Measurements from ENCODE around the gene CISD3. TPM values are rescaled to one million over a fixed set of nuclear protein-coding genes. Genes with fewer than 3 reads are reported as not detected.
A peak's percentile ranks its signal among the peaks of the same experiment; 100 is the strongest.

The CISD3 gene, protein sequence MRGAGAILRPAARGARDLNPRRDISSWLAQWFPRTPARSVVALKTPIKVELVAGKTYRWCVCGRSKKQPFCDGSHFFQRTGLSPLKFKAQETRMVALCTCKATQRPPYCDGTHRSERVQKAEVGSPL
- total RNA-seq, result 10 to 100 TPM; 43.2 to 44.2 TPM

DNA sequence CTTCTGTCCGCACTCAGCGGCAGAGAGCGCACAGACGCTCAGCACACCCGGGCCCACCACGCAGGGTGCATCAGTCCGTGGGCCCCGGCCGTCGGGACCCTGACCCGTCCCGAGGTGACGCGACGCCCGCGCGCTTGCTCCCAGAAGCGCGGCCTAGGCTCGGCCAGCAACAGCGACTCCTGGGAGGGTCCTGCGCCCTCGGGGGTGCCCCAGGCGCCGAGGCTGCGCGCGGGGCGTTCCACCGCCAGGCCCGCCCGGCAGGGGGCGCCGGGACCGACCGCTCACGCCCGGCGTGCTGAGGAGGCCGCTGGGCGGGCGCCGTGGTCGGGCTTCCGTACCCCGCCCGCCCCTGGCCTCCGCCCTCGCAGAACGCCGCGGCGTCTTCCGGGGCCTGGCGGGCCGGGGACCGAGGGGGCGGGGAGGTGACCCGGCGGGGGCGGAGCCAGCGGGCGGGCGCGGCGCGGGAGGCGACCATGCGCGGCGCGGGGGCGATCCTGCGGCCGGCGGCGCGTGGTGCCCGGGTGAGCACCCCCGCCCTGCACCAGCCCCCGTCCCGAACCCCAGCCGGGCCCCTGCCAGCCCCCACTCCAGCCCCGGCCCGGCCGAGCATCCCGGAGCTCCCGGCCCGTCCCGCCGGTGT lies at the start of gene CISD3:
Gene CISD3 (plus strand): TSS at position 456 of the 640 bp plus-strand sequence. CDS start 18 bp downstream, at position 474.
- peaks cover 80% of the 10 kb centered on the region for H3K4me1 Mint-ChIP-seq (ENCODE audit: low read depth)
- intact Hi-C loops (cut with micrococcal nuclease), result loop anchor here (2.0 to 5.0 kb wide), 2 partner anchors 33 to 53 kb away; no protein-coding TSS in a partner anchor
- peak; percentile 59 for TF ChIP-seq CTCF (IDR thresholded peaks at IDR 0.05)

GRCh38 chr17:38681096-38681495 lies 49.0 kb upstream of the CISD3 start:
- Mint-ChIP-seq H3K27me3 (peaks cover 1% of the 10 kb centered on the region), H3K36me3 (ENCODE audit: low read depth) (no peaks in the 10 kb centered on the region), H3K27ac (no peak overlapping the region), H3K9me3 (no peaks in the 10 kb centered on the region), H3K4me3 (no peak overlapping the region), H3K4me1 (ENCODE audit: low read depth) (peaks cover 13% of the 10 kb centered on the region)
- ChIA-PET CTCF (interaction anchor here (1.1 to 12.2 kb wide), 4 partner anchors 13 to 53 kb away, joined by 4 to 160 read pairs (median 8); partner anchors contain the start of gene CISD3), POLR2A (interaction anchor here (0.7 to 9.3 kb wide), 5 partner anchors 10 to 71 kb away, joined by 3 to 112 read pairs (median 3); partner anchors contain the start of gene MLLT6)
- TF ChIP-seq CTCF (IDR thresholded peaks at IDR 0.05), result no peak
- ATAC-seq (no peak), DNase-seq (no peak)
- intact Hi-C loops (cut with micrococcal nuclease), result no loop called here

More for the DNA sequence above, at the start of gene CISD3:
- ChIA-PET CTCF (interaction anchor here (1.0 to 9.4 kb wide), 7 partner anchors 14 to 172 kb away, joined by 4 to 160 read pairs (median 6); partner anchors contain the start of gene EPOP), POLR2A (interaction anchor here (1.1 to 15.9 kb wide), 11 partner anchors 11 to 58 kb away, joined by 4 to 390 read pairs (median 8); partner anchors contain the start of genes EPOP and MLLT6)
- ATAC-seq (peak; percentile 70), DNase-seq (peak; percentile 86)
- Mint-ChIP-seq H3K27me3 (no peaks in the 10 kb centered on the region), H3K36me3 (ENCODE audit: low read depth) (peaks cover 34% of the 10 kb centered on the region), H3K27ac (peak within 1 kb of the TSS; percentile 99), H3K4me3 (peak within 1 kb of the TSS; percentile 89), H3K9me3 (no peaks in the 10 kb centered on the region)

DNA sequence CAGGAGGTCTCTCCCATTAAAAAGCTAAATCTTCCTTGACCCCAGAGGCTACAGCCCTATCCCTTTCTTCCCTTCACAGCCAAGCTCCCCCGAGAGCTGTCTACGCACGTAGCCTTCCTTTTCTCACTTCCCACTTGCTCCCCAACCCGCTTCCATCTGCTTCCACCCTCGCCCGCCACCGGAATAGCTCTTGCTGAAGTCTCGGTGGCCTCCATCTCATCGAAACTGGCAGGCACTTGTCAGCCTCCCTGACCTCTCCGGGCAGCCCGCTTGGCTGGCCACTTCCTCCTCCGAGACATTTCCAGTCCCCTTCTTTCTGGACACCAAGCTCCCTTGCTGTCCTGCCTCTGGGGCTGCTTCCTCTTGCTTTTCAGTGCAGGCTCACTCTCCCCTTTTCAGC lies 44.6 kb upstream of the CISD3 start:
- peaks cover 1% of the 10 kb centered on the region for H3K27me3 Mint-ChIP-seq
- H3K4me1 Mint-ChIP-seq (ENCODE audit: low read depth), result peaks cover 3% of the 10 kb centered on the region
- ChIA-PET CTCF (interaction anchor here (1.3 kb wide), 1 partner anchor 8 kb away, joined by 6 read pairs; no protein-coding TSS in a partner anchor), POLR2A (interaction anchor here (1.0 to 1.1 kb wide), 2 partner anchors 14 to 54 kb away, joined by 3 to 4 read pairs; no protein-coding TSS in a partner anchor)
- H3K4me3 Mint-ChIP-seq, result no peak overlapping the region
- intact Hi-C loops (cut with micrococcal nuclease), result no loop called here
- H3K9me3 Mint-ChIP-seq, result no peaks in the 10 kb centered on the region
- TF ChIP-seq CTCF (IDR thresholded peaks at IDR 0.05), result no peak
- no peak overlapping the region for H3K27ac Mint-ChIP-seq
- ATAC-seq (no peak), DNase-seq (no peak)
- no peaks in the 10 kb centered on the region for H3K36me3 Mint-ChIP-seq (ENCODE audit: low read depth)

- Mint-ChIP-seq H3K9me3 (no peaks in the 10 kb centered on the region), H3K4me3 (no peak overlapping the region), H3K36me3 (ENCODE audit: low read depth) (no peaks in the 10 kb centered on the region), H3K27me3 (peaks cover 1% of the 10 kb centered on the region), H3K4me1 (ENCODE audit: low read depth) (peaks cover 3% of the 10 kb centered on the region), H3K27ac (no peak overlapping the region)
- ChIA-PET CTCF (interaction anchor here (1.0 to 2.9 kb wide), 4 partner anchors 9 to 129 kb away, joined by 3 to 13 read pairs (median 8); no protein-coding TSS in a partner anchor), POLR2A (interaction anchor here (1.0 to 1.4 kb wide), 4 partner anchors 11 to 101 kb away, joined by 3 to 4 read pairs (median 3); no protein-coding TSS in a partner anchor)
- ATAC-seq, result no peak
- intact Hi-C loops (cut with micrococcal nuclease), result no loop called here
- no peak for TF ChIP-seq CTCF (IDR thresholded peaks at IDR 0.05)
- no peak for DNase-seq
Measured at GRCh38 chr17:38687286-38687685, 42.9 kb upstream of the CISD3 start.

Data from activated CD8-positive, alpha-beta T cell treated with anti-CD3 and anti-CD28 coated beads for 36 hours (primary cell).